IMR-90 (cell line): Measurements from ENCODE around the gene RNPEPL1. TPM values are rescaled to one million over a fixed set of nuclear protein-coding genes. Genes with fewer than 3 reads are reported as not detected.

ENCODE experiments used
- ATAC-seq: fragments of 200-7000 bp; cut with Tn5 transposase; 2 replicates; pipeline ENCODE4 v1.9.1; 2020; ENCODE audit warnings: low read depth, mild to moderate bottlenecking, moderate library complexity
- BruUV-seq: library from RNA; stranded (reverse); fragments of 400-500 nt; replicated peaks from 2 replicates; lab custom pipeline; 2021; lab: Mats Ljungman, UMichigan
- CTCF ChIA-PET: fragments of 300-600 bp; formaldehyde crosslinking; extraction: SDS; loops from one replicate; lab custom pipeline; 2021; ENCODE audit warnings: antibody characterized with exemption; lab: Yijun Ruan, JAX
- POLR2A ChIA-PET: fragments of 300-600 bp; sonication (Branson Sonifier 250); formaldehyde crosslinking; loops from one replicate; lab custom pipeline; 2022; ENCODE audit warnings: antibody characterized with exemption; ENCODE audit not compliant: unreplicated experiment; lab: Charles Lee
- DNase-seq: peaks from one replicate; pipeline ENCODE4 v3.0.0; 2013
- H2AFZ ChIP-seq: replicated peaks from 2 replicates; pipeline ENCODE3; 2013; ENCODE audit warnings: low read length, mild to moderate bottlenecking; ENCODE audit not compliant: poor library complexity
- H2AK5ac ChIP-seq: 2 replicates; pipeline ENCODE4 v1.6.1; 2013; ENCODE audit warnings: low read depth, low read length, inconsistent platforms
- H2AK9ac ChIP-seq: replicated peaks from 2 replicates; pipeline ENCODE3; 2013; ENCODE audit warnings: mild to moderate bottlenecking, low read depth, low read length, moderate library complexity; ENCODE audit not compliant: poor library complexity
- H2BK120ac ChIP-seq: 2 replicates; pipeline ENCODE4 v1.6.1; 2013; ENCODE audit warnings: low read depth, low read length, inconsistent platforms
- H2BK15ac ChIP-seq: 3 replicates; pipeline ENCODE4 v1.6.1; 2013; ENCODE audit warnings: low read depth, low read length, inconsistent platforms
- H2BK20ac ChIP-seq: 2 replicates; pipeline ENCODE4 v1.6.1; 2013; ENCODE audit warnings: low read depth, mild to moderate bottlenecking, inconsistent platforms, low read length, moderate library complexity
- H2BK5ac ChIP-seq: 2 replicates; pipeline ENCODE4 v1.6.1; 2013; ENCODE audit warnings: mild to moderate bottlenecking, low read depth, low read length, inconsistent platforms; ENCODE audit not compliant: poor library complexity, severe bottlenecking
- H3K14ac ChIP-seq: replicated peaks from 2 replicates; pipeline ENCODE4 v1.6.1; 2013; ENCODE audit warnings: low read depth, low read length, inconsistent platforms
- H3K18ac ChIP-seq: 2 replicates; pipeline ENCODE4 v1.6.1; 2013; ENCODE audit warnings: low read depth, low read length, control low read depth
- H3K23ac ChIP-seq: 2 replicates; pipeline ENCODE4 v1.6.1; 2013; ENCODE audit warnings: low read depth, low read length, inconsistent platforms
- H3K27ac ChIP-seq: 2 replicates; pipeline ENCODE4 v1.5.1; 2013; ENCODE audit warnings: mild to moderate bottlenecking, control low read depth, low read length; ENCODE audit not compliant: insufficient read depth
- H3K27me3 ChIP-seq: 2 replicates; pipeline ENCODE4 v1.6.1; 2013; ENCODE audit warnings: low read length; ENCODE audit not compliant: control insufficient read depth, insufficient read depth
- H3K36me3 ChIP-seq: 2 replicates; pipeline ENCODE4 v1.6.1; 2013; ENCODE audit warnings: low read length, mixed read lengths; ENCODE audit not compliant: control insufficient read depth, insufficient read depth
- H3K4ac ChIP-seq: 2 replicates; pipeline ENCODE4 v1.6.1; 2013; ENCODE audit warnings: low read depth, low read length, inconsistent platforms
- H3K4me1 ChIP-seq: 2 replicates; pipeline ENCODE4 v1.6.1; 2013; ENCODE audit warnings: low read length, mixed read lengths; ENCODE audit not compliant: control insufficient read depth, insufficient read depth
- H3K4me2 ChIP-seq: 2 replicates; pipeline ENCODE4 v1.6.1; 2013; ENCODE audit warnings: low read depth, mild to moderate bottlenecking, control low read depth, low read length, moderate library complexity
- H3K4me3 ChIP-seq: 2 replicates; pipeline ENCODE4 v1.5.1; 2013; ENCODE audit warnings: low read depth, mild to moderate bottlenecking, control low read depth, low read length, moderate library complexity; ENCODE audit not compliant: insufficient read depth
- H3K56ac ChIP-seq: 2 replicates; pipeline ENCODE4 v1.6.1; 2013; ENCODE audit warnings: low read length, inconsistent platforms; ENCODE audit not compliant: insufficient read depth; ENCODE audit errors: extremely low read depth
- H3K79me1 ChIP-seq, 2 experiments: 2 replicates each; pipeline ENCODE4 v1.6.1; 2013; ENCODE audit warnings: low read length in 2 of 2, inconsistent platforms in 1 of 2, low read depth in 1 of 2
- H3K9ac ChIP-seq: 2 replicates; pipeline ENCODE4 v1.6.1; 2013; ENCODE audit warnings: low read depth, low read length, control low read depth
- H3K9me1 ChIP-seq: 2 replicates; pipeline ENCODE4 v1.6.1; 2013; ENCODE audit warnings: low read length, inconsistent platforms; ENCODE audit not compliant: insufficient read depth
- H3K9me3 ChIP-seq: 2 replicates; pipeline ENCODE4 v1.6.1; 2013; ENCODE audit warnings: low read length; ENCODE audit not compliant: control insufficient read depth, insufficient read depth
- H4K20me1 ChIP-seq: 2 replicates; pipeline ENCODE4 v1.6.1; 2013; ENCODE audit warnings: low read length, inconsistent platforms; ENCODE audit not compliant: insufficient read depth
- H4K5ac ChIP-seq: 2 replicates; pipeline ENCODE4 v1.6.1; 2013; ENCODE audit warnings: mild to moderate bottlenecking, low read depth, low read length, control low read depth
- H4K8ac ChIP-seq, 2 experiments: 2 replicates each; pipeline ENCODE4 v1.6.1; 2013; ENCODE audit warnings: low read depth in 2 of 2, low read length in 2 of 2, control low read depth in 1 of 2, inconsistent platforms in 1 of 2
- H4K91ac ChIP-seq: 2 replicates; pipeline ENCODE4 v1.6.1; 2013; ENCODE audit warnings: low read depth, low read length, inconsistent platforms; ENCODE audit not compliant: insufficient read depth
- BHLHE40 ChIP-seq: fragments of 150-350 bp; IDR thresholded peaks from 2 replicates; pipeline ENCODE4 v1.6.1; 2016; ENCODE audit warnings: mild to moderate bottlenecking, low read depth, low read length
- CEBPB ChIP-seq: IDR thresholded peaks from 2 replicates; pipeline ENCODE4 v1.6.1; 2012; ENCODE audit warnings: low read depth, low read length, improper control_type of control experiment
- CHD1 ChIP-seq: IDR thresholded peaks from 2 replicates; pipeline ENCODE4 v1.6.1; 2012; ENCODE audit warnings: low read depth, low read length, improper control_type of control experiment
- FOS ChIP-seq: fragments of 150-350 bp; IDR thresholded peaks from 2 replicates; pipeline ENCODE4 v1.6.1; 2016; ENCODE audit warnings: low read depth, low read length
- MAZ ChIP-seq: IDR thresholded peaks from 2 replicates; pipeline ENCODE4 v1.6.1; 2012; ENCODE audit warnings: low read depth, mild to moderate bottlenecking, low read length, improper control_type of control experiment, moderate library complexity, borderline replicate concordance
- MXI1 ChIP-seq: IDR thresholded peaks from 2 replicates; pipeline ENCODE4 v1.6.1; 2012; ENCODE audit warnings: low read depth, mild to moderate bottlenecking, low read length, moderate library complexity, borderline replicate concordance
- NFE2L2 ChIP-seq: fragments of 150-350 bp; IDR thresholded peaks from 2 replicates; pipeline ENCODE4 v1.6.1; 2016; ENCODE audit warnings: low read depth, mild to moderate bottlenecking, low read length
- POLR2A ChIP-seq: IDR thresholded peaks from 2 replicates; pipeline ENCODE4 v1.6.1; 2012; ENCODE audit warnings: mild to moderate bottlenecking, low read depth, low read length
- RAD21 ChIP-seq: IDR thresholded peaks from 2 replicates; pipeline ENCODE4 v1.6.1; 2012; ENCODE audit warnings: low read length, improper control_type of control experiment
- RCOR1 ChIP-seq: IDR thresholded peaks from 2 replicates; pipeline ENCODE4 v1.6.1; 2012; ENCODE audit warnings: mild to moderate bottlenecking, low read length, improper control_type of control experiment; ENCODE audit not compliant: insufficient replicate concordance
- SMC3 ChIP-seq: fragments of 150-350 bp; IDR thresholded peaks from 2 replicates; pipeline ENCODE4 v1.6.1; 2016; ENCODE audit warnings: low read depth, mild to moderate bottlenecking, antibody characterized with exemption, low read length, moderate library complexity
- WGBS, 2 experiments: methylation state at CpG; one replicate each; pipeline versions ENCODE4 v1.1.5 to v1.1.7; 2013; ENCODE audit warnings: missing lambda C conversion rate in 2 of 2; ENCODE audit not compliant: insufficient read length in 1 of 2; ENCODE audit errors: extremely low coverage in 2 of 2; 5-methylcytosine and 5-hydroxymethylcytosine counted together
- dilution Hi-C: fragments of 300-500 bp; cut with HindIII; formaldehyde crosslinking; loops from one replicate; pipeline ENCODE4 v1.14.3; 2018; ENCODE audit warnings: low sequenced_read_pairs; ENCODE audit not compliant: unreplicated experiment
- in situ Hi-C: fragments of 300-500 bp; cut with MboI; formaldehyde crosslinking; loops from 3 replicates; pipeline ENCODE4 v1.14.3; 2019; ENCODE audit warnings: low sequenced_read_pairs, inconsistent platforms, mixed read lengths
- intact Hi-C: fragments of 100-400 bp; cut with micrococcal nuclease; formaldehyde crosslinking; loops from 2 replicates; pipeline ENCODE4 v1.10.0; 2022
- polyA plus RNA-seq, 3 experiments: library from polyadenylated mRNA; depleted of rRNA; stranded (reverse); fragments of >200 nt; gene quantifications; 2 replicates each; pipeline ENCODE4 v1.2.3, GENCODE V29; 2012; ENCODE audit warnings: low replicate concordance in 1 of 3
- total RNA-seq: library from RNA; depleted of rRNA; stranded (reverse); fragments of >200 nt; gene quantifications from 2 replicates; pipeline ENCODE4 v1.2.3, GENCODE V29; 2012

Gene RNPEPL1
- total and polyA plus RNA-seq, 2 of the 4 experiments (the other 2 are of a cell fraction) = 3.8 to 18.7 TPM

DNA sequence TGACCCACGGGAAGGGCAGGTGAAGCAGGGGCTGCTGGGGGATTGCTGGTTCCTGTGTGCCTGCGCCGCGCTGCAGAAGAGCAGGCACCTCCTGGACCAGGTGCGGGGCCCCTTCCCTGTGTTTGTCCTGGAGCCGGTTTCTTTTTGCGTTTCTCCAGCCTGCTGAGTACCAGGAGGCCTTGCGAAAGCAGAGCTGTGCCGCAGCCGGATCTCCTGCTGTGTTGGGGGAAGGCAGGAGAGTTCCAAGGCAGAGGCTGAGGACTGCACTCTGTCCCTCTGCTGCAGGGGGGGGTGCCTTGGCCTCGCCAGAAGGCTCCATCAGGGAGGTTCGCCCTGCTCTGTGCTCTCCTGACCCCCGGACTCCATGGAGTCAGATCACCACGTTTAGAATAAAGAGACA lies 21.1 kb downstream of the RNPEPL1 start:
- Histone ChIP-seq H3K9me3 (no peaks in the 10 kb centered on the region), H3K36me3 (peaks cover 23% of the 10 kb centered on the region), H3K14ac (no peak overlapping the region), H4K5ac (no peak overlapping the region), H3K27ac (no peak overlapping the region), H3K4me2 (no peak overlapping the region), H3K27me3 (no peaks in the 10 kb centered on the region), H3K9me1 (peaks cover 19% of the 10 kb centered on the region; the same call in 1 of the 2 replicates), H2AK5ac (no peak overlapping the region), H3K18ac (no peak overlapping the region), H2BK15ac (no peak overlapping the region), H2AK9ac (no peak overlapping the region), H3K9ac (no peak overlapping the region), H3K79me1 (peaks cover 24 to 65% of the 10 kb centered on the region in 2 experiments), H2BK5ac (no peak overlapping the region), H3K23ac (no peak overlapping the region), H4K8ac (no peak overlapping the region), H2AFZ (no peak overlapping the region), H4K91ac (no peak overlapping the region), H3K4me1 (peaks cover 15% of the 10 kb centered on the region), H3K4me3 (no peak overlapping the region), H3K56ac (no peak overlapping the region), H4K20me1 (peaks cover 10% of the 10 kb centered on the region), H2BK120ac (no peak overlapping the region), H3K4ac (no peak overlapping the region), H2BK20ac (no peak overlapping the region)
- POLR2A ChIA-PET = interaction anchor here (0.6 kb wide), 1 partner anchor 60 kb away, joined by 3 read pairs; no protein-coding TSS in a partner anchor
- in situ Hi-C loops = no loop called here
- no peak for TF ChIP-seq NFE2L2
- no peak for TF ChIP-seq SMC3
- no peak for TF ChIP-seq CHD1
- TF ChIP-seq MXI1 = no peak
- TF ChIP-seq MAZ = no peak
- no peak for TF ChIP-seq RAD21
- TF ChIP-seq CEBPB = no peak
- TF ChIP-seq RCOR1 = no peak
- no peak for TF ChIP-seq POLR2A
- no peak for TF ChIP-seq BHLHE40
- TF ChIP-seq FOS = no peak
- CTCF ChIA-PET = no interaction called here
- DNase-seq (no peak), ATAC-seq (no peak)
- WGBS, 2 experiments = 86% methylated on average over 7 of the region's 14 CpGs; no CpG with 5 or more reads in 1 of the 2 experiments
- intact Hi-C loops = no loop called here
- BruUV-seq = no TSS peak
- dilution Hi-C loops = no loop called here
